ENCODE data around the gene TNK2.

DNA sequence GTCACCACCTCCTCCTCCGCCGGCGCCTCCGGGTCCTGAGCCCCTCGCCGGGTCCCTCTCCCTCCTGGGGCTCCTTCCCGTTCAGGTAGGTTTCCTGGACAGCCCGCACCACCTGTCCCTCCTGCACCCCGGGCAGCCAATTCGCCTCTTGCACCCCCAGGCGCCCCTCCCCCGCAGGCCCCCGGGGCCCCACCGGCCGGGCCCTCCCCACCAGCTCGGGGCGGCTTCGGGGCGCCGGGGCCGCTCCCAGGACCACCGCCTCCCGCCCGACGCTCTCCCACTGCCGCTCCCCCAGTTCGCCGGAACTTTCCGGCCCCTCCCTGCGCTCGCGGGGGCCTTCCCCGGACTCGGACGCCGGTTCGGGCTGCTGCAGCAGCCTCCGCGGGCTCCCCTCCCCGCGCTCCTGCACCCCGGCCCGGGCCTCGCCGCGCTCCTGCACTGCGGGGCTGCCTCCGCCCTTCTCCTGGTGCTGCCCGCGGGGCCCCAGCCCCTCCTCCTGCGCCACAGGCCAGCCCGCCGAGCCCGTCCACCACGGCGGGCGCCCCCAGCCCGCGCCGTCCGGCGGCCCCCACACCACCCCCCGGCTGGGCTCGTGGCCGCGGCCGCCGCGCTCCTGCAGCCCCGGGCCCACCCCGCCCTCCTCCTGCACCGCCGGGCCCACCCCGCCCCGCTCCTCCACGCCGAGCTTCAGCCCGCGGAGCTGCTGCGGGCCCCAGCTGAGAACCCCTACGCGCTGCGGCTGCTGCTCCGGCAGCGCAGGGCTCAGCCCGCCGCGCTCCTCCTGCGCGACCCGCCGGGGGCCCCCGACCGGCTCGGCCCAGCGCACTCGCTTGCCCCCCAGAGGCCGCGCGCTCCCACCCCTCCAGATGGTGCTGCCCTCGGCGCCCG is 587 bp upstream of the TNK2 start:
- TF ChIP-seq POLR2A (IDR thresholded peaks at IDR 0.05), result no peak
- TF ChIP-seq, protein P1, sequence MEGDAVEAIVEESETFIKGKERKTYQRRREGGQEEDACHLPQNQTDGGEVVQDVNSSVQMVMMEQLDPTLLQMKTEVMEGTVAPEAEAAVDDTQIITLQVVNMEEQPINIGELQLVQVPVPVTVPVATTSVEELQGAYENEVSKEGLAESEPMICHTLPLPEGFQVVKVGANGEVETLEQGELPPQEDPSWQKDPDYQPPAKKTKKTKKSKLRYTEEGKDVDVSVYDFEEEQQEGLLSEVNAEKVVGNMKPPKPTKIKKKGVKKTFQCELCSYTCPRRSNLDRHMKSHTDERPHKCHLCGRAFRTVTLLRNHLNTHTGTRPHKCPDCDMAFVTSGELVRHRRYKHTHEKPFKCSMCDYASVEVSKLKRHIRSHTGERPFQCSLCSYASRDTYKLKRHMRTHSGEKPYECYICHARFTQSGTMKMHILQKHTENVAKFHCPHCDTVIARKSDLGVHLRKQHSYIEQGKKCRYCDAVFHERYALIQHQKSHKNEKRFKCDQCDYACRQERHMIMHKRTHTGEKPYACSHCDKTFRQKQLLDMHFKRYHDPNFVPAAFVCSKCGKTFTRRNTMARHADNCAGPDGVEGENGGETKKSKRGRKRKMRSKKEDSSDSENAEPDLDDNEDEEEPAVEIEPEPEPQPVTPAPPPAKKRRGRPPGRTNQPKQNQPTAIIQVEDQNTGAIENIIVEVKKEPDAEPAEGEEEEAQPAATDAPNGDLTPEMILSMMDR (IDR thresholded peaks at IDR 0.05), result no peak

Measured in body of pancreas (tissue), 4 donors.